ENCODE measurements around the gene VRK2.

VRK2 gene

GRCh38 chr2:58106896-58107295 lies 60.3 kb downstream of the VRK2 start:
- Histone ChIP-seq H3K9me3 (replicated peaks in 1 of 2; ENCODE audit: control insufficient read depth in 2 of 2, insufficient read depth in 1 of 2, low read depth in 1 of 2, low read length in 2 of 2) (no peaks in the 10 kb centered on the region), H2BK120ac (ENCODE audit: low read depth, low read length) (no peak overlapping the region), H2BK5ac (ENCODE audit: low read length) (no peak overlapping the region), H3K9ac (ENCODE audit: low read depth, low read length, poor library complexity) (no peak overlapping the region), H3K4me2 (ENCODE audit: insufficient read depth, low read length, poor library complexity, severe bottlenecking) (no peak overlapping the region), H2BK15ac (ENCODE audit: low read length) (no peak overlapping the region), H2BK12ac (ENCODE audit: low read length) (no peak overlapping the region), H4K8ac (ENCODE audit: low read depth, low read length) (no peak overlapping the region), H3K18ac (ENCODE audit: low read length) (no peak overlapping the region), H3K4me3 (ENCODE audit: low read length in 2 of 2) (no peak overlapping the region), H3K36me3 (replicated peaks in 1 of 2; ENCODE audit: control insufficient read depth in 2 of 2, insufficient read depth in 2 of 2, low read length in 2 of 2) (no peaks in the 10 kb centered on the region), H3K27me3 (ENCODE audit: control insufficient read depth in 3 of 3, insufficient read depth in 3 of 3, low read depth in 1 of 3, low read length in 3 of 3) (no peaks in the 10 kb centered on the region), H4K91ac (ENCODE audit: low read depth, low read length, poor library complexity) (no peak overlapping the region), H3K4me1 (ENCODE audit: control insufficient read depth in 2 of 2, insufficient read depth in 1 of 2, low read depth in 1 of 2, low read length in 2 of 2) (no peaks in the 10 kb centered on the region), H3K4ac (ENCODE audit: low read length) (no peak overlapping the region), H2AFZ (ENCODE audit: low read length) (no peak overlapping the region), H3K14ac (ENCODE audit: low read length) (no peak overlapping the region), H3K27ac (replicated peaks; ENCODE audit: low read length) (no peak overlapping the region), H2AK5ac (ENCODE audit: low read depth, low read length) (no peak overlapping the region), H3K79me1 (ENCODE audit: low read depth, low read length) (peaks cover 2% of the 10 kb centered on the region), H3K23ac (ENCODE audit: low read depth, low read length, poor library complexity) (no peak overlapping the region)
- DNase-seq (ENCODE audit: low spot score), result no peak

GRCh38 chr2:58107803-58108710 lies 61.5 kb downstream of the VRK2 start:
- no peaks in the 10 kb centered on the region for H3K4me1 ChIP-seq (ENCODE audit: control insufficient read depth in 2 of 2, insufficient read depth in 1 of 2, low read depth in 1 of 2, low read length in 2 of 2)
- no peak overlapping the region for H3K4me3 ChIP-seq (ENCODE audit: low read length in 2 of 2)
- H2BK12ac ChIP-seq (ENCODE audit: low read length), result no peak overlapping the region
- H3K27ac ChIP-seq (replicated peaks; ENCODE audit: low read length), result no peak overlapping the region
- no peaks in the 10 kb centered on the region for H3K9me3 ChIP-seq (replicated peaks in 1 of 2; ENCODE audit: control insufficient read depth in 2 of 2, insufficient read depth in 1 of 2, low read depth in 1 of 2, low read length in 2 of 2)
- WGBS, 2 donors (ENCODE audit: extremely low coverage in 2 of 2, insufficient read length in 2 of 2, insufficient replicate concordance in 1 of 2), result no CpG with 5 or more reads among the region's 10 CpGs
- H2BK120ac ChIP-seq (ENCODE audit: low read depth, low read length), result no peak overlapping the region
- H3K36me3 ChIP-seq (replicated peaks in 1 of 2; ENCODE audit: control insufficient read depth in 2 of 2, insufficient read depth in 2 of 2, low read length in 2 of 2), result no peaks in the 10 kb centered on the region
- H4K8ac ChIP-seq (ENCODE audit: low read depth, low read length), result no peak overlapping the region
- H3K23ac ChIP-seq (ENCODE audit: low read depth, low read length, poor library complexity), result no peak overlapping the region
- H3K4me2 ChIP-seq (ENCODE audit: insufficient read depth, low read length, poor library complexity, severe bottlenecking), result no peak overlapping the region
- H2BK15ac ChIP-seq (ENCODE audit: low read length), result no peak overlapping the region
- H2AFZ ChIP-seq (ENCODE audit: low read length), result peak overlapping the region; percentile 41
- no peak overlapping the region for H4K91ac ChIP-seq (ENCODE audit: low read depth, low read length, poor library complexity)
- H3K14ac ChIP-seq (ENCODE audit: low read length), result no peak overlapping the region
- peaks cover 2% of the 10 kb centered on the region for H3K79me1 ChIP-seq (ENCODE audit: low read depth, low read length)
- H3K27me3 ChIP-seq (ENCODE audit: control insufficient read depth in 3 of 3, insufficient read depth in 3 of 3, low read depth in 1 of 3, low read length in 3 of 3), result no peaks in the 10 kb centered on the region
- no peak overlapping the region for H3K9ac ChIP-seq (ENCODE audit: low read depth, low read length, poor library complexity)
- DNase-seq (ENCODE audit: low spot score), result no peak
- no peak overlapping the region for H2AK5ac ChIP-seq (ENCODE audit: low read depth, low read length)
- H2BK5ac ChIP-seq (ENCODE audit: low read length), result no peak overlapping the region
- no peak overlapping the region for H3K18ac ChIP-seq (ENCODE audit: low read length)
- no peak overlapping the region for H3K4ac ChIP-seq (ENCODE audit: low read length)

GRCh38 chr2:58109481-58109880 lies 62.9 kb downstream of the VRK2 start:
- no peak overlapping the region for H2BK12ac ChIP-seq (ENCODE audit: low read length)
- peaks cover 2% of the 10 kb centered on the region for H3K79me1 ChIP-seq (ENCODE audit: low read depth, low read length)
- no peaks in the 10 kb centered on the region for H3K9me3 ChIP-seq (replicated peaks in 1 of 2; ENCODE audit: control insufficient read depth in 2 of 2, insufficient read depth in 1 of 2, low read depth in 1 of 2, low read length in 2 of 2)
- DNase-seq (ENCODE audit: low spot score), result no peak
- no peak overlapping the region for H3K23ac ChIP-seq (ENCODE audit: low read depth, low read length, poor library complexity)
- H3K27ac ChIP-seq (replicated peaks; ENCODE audit: low read length), result no peak overlapping the region
- H3K9ac ChIP-seq (ENCODE audit: low read depth, low read length, poor library complexity), result no peak overlapping the region
- no peak overlapping the region for H3K4ac ChIP-seq (ENCODE audit: low read length)
- no peak overlapping the region for H2BK15ac ChIP-seq (ENCODE audit: low read length)
- H3K18ac ChIP-seq (ENCODE audit: low read length), result no peak overlapping the region
- no peak overlapping the region for H3K14ac ChIP-seq (ENCODE audit: low read length)
- no peak overlapping the region for H4K8ac ChIP-seq (ENCODE audit: low read depth, low read length)
- no peak overlapping the region for H3K4me3 ChIP-seq (ENCODE audit: low read length in 2 of 2)
- WGBS, 2 donors (ENCODE audit: extremely low coverage in 2 of 2, insufficient read length in 2 of 2, insufficient replicate concordance in 1 of 2), result no CpG with 5 or more reads among the region's 2 CpGs
- H3K4me1 ChIP-seq (ENCODE audit: control insufficient read depth in 2 of 2, insufficient read depth in 1 of 2, low read depth in 1 of 2, low read length in 2 of 2), result no peaks in the 10 kb centered on the region
- H3K4me2 ChIP-seq (ENCODE audit: insufficient read depth, low read length, poor library complexity, severe bottlenecking), result no peak overlapping the region
- H4K91ac ChIP-seq (ENCODE audit: low read depth, low read length, poor library complexity), result no peak overlapping the region
- no peak overlapping the region for H2BK5ac ChIP-seq (ENCODE audit: low read length)
- no peaks in the 10 kb centered on the region for H3K27me3 ChIP-seq (ENCODE audit: control insufficient read depth in 3 of 3, insufficient read depth in 3 of 3, low read depth in 1 of 3, low read length in 3 of 3)
- no peak overlapping the region for H2AK5ac ChIP-seq (ENCODE audit: low read depth, low read length)
- no peak overlapping the region for H2BK120ac ChIP-seq (ENCODE audit: low read depth, low read length)
- no peaks in the 10 kb centered on the region for H3K36me3 ChIP-seq (replicated peaks in 1 of 2; ENCODE audit: control insufficient read depth in 2 of 2, insufficient read depth in 2 of 2, low read length in 2 of 2)
- H2AFZ ChIP-seq (ENCODE audit: low read length), result no peak overlapping the region

DNA sequence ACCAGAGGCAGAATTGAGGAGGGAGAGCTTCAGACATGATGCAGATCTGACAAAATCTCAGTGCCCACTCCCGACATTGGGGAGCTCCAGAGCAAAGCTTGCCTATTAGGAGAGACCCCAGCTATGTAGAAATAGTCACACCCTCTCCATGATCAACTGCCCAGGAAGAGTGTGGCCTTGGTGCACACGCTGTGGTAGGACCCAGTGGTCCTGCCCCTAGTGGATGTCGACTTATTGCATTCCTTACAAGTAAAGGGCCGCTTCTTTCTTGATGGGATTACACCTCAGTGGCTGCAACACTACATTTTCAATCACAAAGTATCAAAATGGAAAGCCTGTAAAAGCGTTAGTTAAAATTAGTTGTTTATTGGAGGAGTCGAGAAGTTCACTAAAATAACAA lies 64.2 kb downstream of the VRK2 start:
- no peaks in the 10 kb centered on the region for H3K4me1 ChIP-seq (ENCODE audit: control insufficient read depth in 2 of 2, insufficient read depth in 1 of 2, low read depth in 1 of 2, low read length in 2 of 2)
- H3K4ac ChIP-seq (ENCODE audit: low read length), result no peak overlapping the region
- no peak overlapping the region for H2BK120ac ChIP-seq (ENCODE audit: low read depth, low read length)
- H3K36me3 ChIP-seq (replicated peaks in 1 of 2; ENCODE audit: control insufficient read depth in 2 of 2, insufficient read depth in 2 of 2, low read length in 2 of 2), result no peaks in the 10 kb centered on the region
- H3K79me1 ChIP-seq (ENCODE audit: low read depth, low read length), result peaks cover 2% of the 10 kb centered on the region
- no peak overlapping the region for H3K23ac ChIP-seq (ENCODE audit: low read depth, low read length, poor library complexity)
- no peaks in the 10 kb centered on the region for H3K27me3 ChIP-seq (ENCODE audit: control insufficient read depth in 3 of 3, insufficient read depth in 3 of 3, low read depth in 1 of 3, low read length in 3 of 3)
- no peak for DNase-seq (ENCODE audit: low spot score)
- no peak overlapping the region for H2BK12ac ChIP-seq (ENCODE audit: low read length)
- H3K4me2 ChIP-seq (ENCODE audit: insufficient read depth, low read length, poor library complexity, severe bottlenecking), result no peak overlapping the region
- H3K9ac ChIP-seq (ENCODE audit: low read depth, low read length, poor library complexity), result no peak overlapping the region
- H4K91ac ChIP-seq (ENCODE audit: low read depth, low read length, poor library complexity), result no peak overlapping the region
- no peak overlapping the region for H2AK5ac ChIP-seq (ENCODE audit: low read depth, low read length)
- no peak overlapping the region for H2BK15ac ChIP-seq (ENCODE audit: low read length)
- H3K4me3 ChIP-seq (ENCODE audit: low read length in 2 of 2), result no peak overlapping the region
- WGBS, 2 donors (ENCODE audit: extremely low coverage in 2 of 2, insufficient read length in 2 of 2, insufficient replicate concordance in 1 of 2), result no CpG with 5 or more reads among the region's 6 CpGs
- no peak overlapping the region for H3K27ac ChIP-seq (replicated peaks; ENCODE audit: low read length)
- no peak overlapping the region for H3K14ac ChIP-seq (ENCODE audit: low read length)
- H2AFZ ChIP-seq (ENCODE audit: low read length), result no peak overlapping the region
- no peaks in the 10 kb centered on the region for H3K9me3 ChIP-seq (replicated peaks in 1 of 2; ENCODE audit: control insufficient read depth in 2 of 2, insufficient read depth in 1 of 2, low read depth in 1 of 2, low read length in 2 of 2)
- H4K8ac ChIP-seq (ENCODE audit: low read depth, low read length), result no peak overlapping the region
- no peak overlapping the region for H2BK5ac ChIP-seq (ENCODE audit: low read length)
- H3K18ac ChIP-seq (ENCODE audit: low read length), result no peak overlapping the region

Measured in neuronal stem cell (in vitro differentiated cells).